K562 (cell line): ENCODE data around the gene KNSTRN. TPM values are rescaled to one million over a fixed set of nuclear protein-coding genes. Genes with fewer than 3 reads are reported as not detected.

Source experiments
- ATAC-seq: fragments of 200-7000 bp; cut with Tn5 transposase; 3 replicates; pipeline ENCODE4 v1.9.1; 2020; ENCODE audit warnings: moderate library complexity
- BruUV-seq: library from RNA; stranded (reverse); fragments of 400-500 nt; replicated peaks from 2 replicates; lab custom pipeline; 2021; lab: Mats Ljungman, UMichigan
- CTCF ChIA-PET: fragments of 300-600 bp; formaldehyde crosslinking; extraction: SDS; loops from one replicate; lab custom pipeline; 2021; ENCODE audit warnings: low intra/inter-chr PET ratio; lab: Yijun Ruan, JAX
- POLR2A ChIA-PET: fragments of 300-600, 350-650 bp; sonication (Branson Sonifier 250); formaldehyde crosslinking; extraction: SDS; loops from one replicate; lab custom pipeline; 2021; ENCODE audit warnings: antibody characterized with exemption, inconsistent platforms; lab: Yijun Ruan, JAX
- DNase-seq, 4 experiments: peaks; one replicate each; pipeline versions ENCODE4 v3.0.0 to v3.0.0-alpha.2; 2011 to 2018; ENCODE audit warnings: low spot score in 3 of 4, mixed read lengths in 3 of 4; ENCODE audit errors: extremely low read depth in 1 of 4
- FAIRE-seq: peaks from 2 replicates; lab custom pipeline; 2011; peaks lifted over from hg19 to GRCh38; lab: Jason Lieb, UNC
- H2AFZ ChIP-seq: 2 replicates; pipeline ENCODE4 v1.6.0; 2011; ENCODE audit warnings: low read depth, low read length, control low read depth, inconsistent platforms
- H3K27ac ChIP-seq: fragments of 200-600 bp; 3 replicates; pipeline ENCODE4 v1.8.0; 2011; ENCODE audit warnings: low read depth, mild to moderate bottlenecking, control low read depth, inconsistent platforms, low read length, moderate library complexity, mixed read lengths; ENCODE audit errors: extremely low read depth
- H3K27me3 ChIP-seq, 2 experiments: fragments of 300-600 bp in 1 of 2; 2 replicates in 1 of 2; 3 replicates in 1 of 2; pipeline versions ENCODE4 v1.6.0 to v1.8.0; 2011; ENCODE audit warnings: inconsistent platforms in 2 of 2, low read length in 2 of 2, mild to moderate bottlenecking in 1 of 2, mixed read lengths in 1 of 2, moderate library complexity in 1 of 2; ENCODE audit not compliant: control insufficient read depth in 2 of 2, insufficient read depth in 2 of 2
- H3K36me3 ChIP-seq: fragments of 300-600 bp; 3 replicates; pipeline ENCODE4 v1.8.0; 2011; ENCODE audit warnings: mild to moderate bottlenecking, low read length, inconsistent platforms; ENCODE audit not compliant: control insufficient read depth, insufficient read depth
- H3K4me1 ChIP-seq, 2 experiments: fragments of 200-600 bp in 1 of 2; replicated peaks in 1 of 2; 2 replicates in 1 of 2; 3 replicates in 1 of 2; pipeline versions ENCODE4 v1.5.1 to v1.8.0; 2011; ENCODE audit warnings: inconsistent platforms in 2 of 2, low read length in 2 of 2, mild to moderate bottlenecking in 1 of 2, mixed read lengths in 1 of 2, moderate library complexity in 1 of 2; ENCODE audit not compliant: control insufficient read depth in 2 of 2, insufficient read depth in 2 of 2
- H3K4me2 ChIP-seq: 2 replicates; pipeline ENCODE4 v1.6.1; 2011; ENCODE audit warnings: low read length, control low read depth, inconsistent platforms, mixed read lengths; ENCODE audit not compliant: insufficient read depth
- H3K4me3 ChIP-seq: fragments of 200-600 bp; sonication (generic), shearing (Covaris generic); 2 replicates; pipeline ENCODE4 v1.5.1; 2016; ENCODE audit warnings: control low read depth, inconsistent platforms
- H3K79me2 ChIP-seq: fragments of 200-600 bp; 3 replicates; pipeline ENCODE4 v1.8.0; 2011; ENCODE audit warnings: low read length, inconsistent platforms; ENCODE audit not compliant: control insufficient read depth, insufficient read depth
- H3K9ac ChIP-seq, 2 experiments: 2 replicates each; pipeline versions ENCODE4 v1.6.0 to v1.6.1; 2011; ENCODE audit warnings: low read depth in 2 of 2, low read length in 2 of 2, control low read depth in 1 of 2, inconsistent platforms in 1 of 2, mild to moderate bottlenecking in 1 of 2, mixed read lengths in 1 of 2; ENCODE audit not compliant: insufficient read depth in 1 of 2
- H3K9me1 ChIP-seq: one replicate; pipeline ENCODE4 v1.6.0; 2011; ENCODE audit warnings: inconsistent platforms, mild to moderate bottlenecking, low read length, moderate library complexity; ENCODE audit not compliant: control insufficient read depth, insufficient read depth
- H3K9me3 ChIP-seq: replicated peaks from 2 replicates; pipeline ENCODE4 v1.5.1; 2011; ENCODE audit warnings: low read depth, low read length, inconsistent platforms; ENCODE audit not compliant: control insufficient read depth, insufficient read depth
- H4K20me1 ChIP-seq: replicated peaks from 2 replicates; pipeline ENCODE4 v1.6.1; 2011; ENCODE audit warnings: low read length, inconsistent platforms, mixed read lengths; ENCODE audit not compliant: control insufficient read depth, insufficient read depth
- CHD1 ChIP-seq: fragments of 200-600 bp; sonication (generic); IDR thresholded peaks from one replicate; pipeline ENCODE4 v1.6.1; 2012; ENCODE audit warnings: mild to moderate bottlenecking, moderate library complexity, low read length, inconsistent platforms
- FOXK2 ChIP-seq, 2 experiments: fragments of 450-650 bp; IDR thresholded peaks in 1 of 2; conservative IDR thresholded peaks in 1 of 2; 2 replicates each; pipeline ENCODE4 v1.6.1; 2016; ENCODE audit warnings: low read depth in 2 of 2, mild to moderate bottlenecking in 1 of 2
- GATAD2A ChIP-seq: fragments of 450-650 bp; IDR thresholded peaks from 2 replicates; pipeline ENCODE4 v1.6.1; 2017
- POLR2AphosphoS5 ChIP-seq: IDR thresholded peaks from 2 replicates; pipeline ENCODE4 v1.6.1; 2011; ENCODE audit warnings: mild to moderate bottlenecking, low read depth, low read length, moderate library complexity; ENCODE audit not compliant: control insufficient read depth, insufficient read depth
- RFX1 ChIP-seq: fragments of 450-650 bp; IDR thresholded peaks from 2 replicates; pipeline ENCODE4 v1.6.1; 2016; ENCODE audit warnings: mild to moderate bottlenecking, moderate library complexity
- SAP30 ChIP-seq: fragments of 200-600 bp; sonication (generic); IDR thresholded peaks from 2 replicates; pipeline ENCODE4 v1.6.1; 2012; ENCODE audit warnings: borderline replicate concordance, low read depth, mild to moderate bottlenecking, moderate library complexity, low read length, control low read depth, inconsistent platforms; ENCODE audit not compliant: insufficient read depth, poor library complexity, severe bottlenecking
- SP1 ChIP-seq: sonication (generic); formaldehyde crosslinking; IDR thresholded peaks from 2 replicates; pipeline ENCODE4 v1.8.1; 2022; ENCODE audit warnings: mild to moderate bottlenecking, missing genetic modification reagents
- ZBTB1 ChIP-seq: sonication (generic); formaldehyde crosslinking; IDR thresholded peaks from 2 replicates; pipeline ENCODE4 v1.8.1; 2023; ENCODE audit warnings: missing genetic modification reagents, low read depth, mild to moderate bottlenecking, borderline replicate concordance
- ZBTB7A ChIP-seq: IDR thresholded peaks from 2 replicates; pipeline ENCODE4 v1.6.1; 2011; ENCODE audit warnings: low read depth, mild to moderate bottlenecking, low read length, moderate library complexity, borderline replicate concordance; ENCODE audit not compliant: control insufficient read depth
- ZFP36 ChIP-seq: fragments of 150-350 bp; IDR thresholded peaks from 2 replicates; pipeline ENCODE4 v1.6.1; 2018; ENCODE audit warnings: low read length, low read depth; ENCODE audit not compliant: partially characterized antibody
- ZNF23 ChIP-seq: fragments of 250-450 bp; sonication (Bioruptor Pico); IDR thresholded peaks from 2 replicates; pipeline ENCODE4 v1.4.0; 2020; ENCODE audit warnings: mild to moderate bottlenecking
- ZNF316 ChIP-seq: fragments of 450-650 bp; IDR thresholded peaks from 2 replicates; pipeline ENCODE4 v1.6.1; 2016
- WGBS: fragments of 100-300 bp; shearing (Covaris generic); methylation state at CpG from one replicate; pipeline ENCODE4 v1.1.6; 2016; ENCODE audit warnings: low coverage, mixed read lengths; ENCODE audit not compliant: insufficient coverage; ENCODE audit errors: missing lambda C conversion rate; 5-methylcytosine and 5-hydroxymethylcytosine counted together
- in situ Hi-C: fragments of 300-500 bp; cut with MboI; formaldehyde crosslinking; loops from 4 replicates; pipeline ENCODE4 v1.15.0; 2018; ENCODE audit warnings: inconsistent platforms, mixed read lengths
- intact Hi-C: fragments of 100-400 bp; cut with micrococcal nuclease; formaldehyde crosslinking; loops from 2 replicates; pipeline ENCODE4 v1.14.2; 2022
- polyA plus RNA-seq, 8 experiments: library from polyadenylated mRNA; depleted of rRNA in 4 of 8; stranded (reverse) in 5 of 8; unstranded in 3 of 8; fragments of >200 nt; fragmentation: Nextera tagmentation in 2 of 8; fragmentation: Illumina TruSeq in 1 of 8; extraction: Ambion mirVana in 2 of 8; extraction: Trizol in 1 of 8; gene quantifications; 2 replicates each; pipeline versions ENCODE4 v1.2.1 to v1.2.3, GENCODE V29; 2011 to 2014; ENCODE audit warnings: inconsistent platforms in 1 of 8, missing spikeins in 1 of 8
- total RNA-seq, 7 experiments: library from RNA; depleted of rRNA in 6 of 7; stranded (reverse); fragments of >200 nt in 6 of 7; fragmentation: Illumina TruSeq in 2 of 7; extraction: Trizol in 2 of 7; gene quantifications; 2 replicates each; pipeline versions ENCODE4 v1.2.1 to v1.2.3, GENCODE V29; 2011 to 2021; ENCODE audit warnings: low replicate concordance in 1 of 7
- TF ChIP-seq, protein P1 (sequence below): sonication (generic); formaldehyde crosslinking; IDR thresholded peaks from 2 replicates; pipeline ENCODE4 v1.8.1; 2022; ENCODE audit warnings: missing genetic modification reagents
- TF ChIP-seq, protein P2 (sequence below): fragments of 250-450 bp; sonication (Bioruptor Pico); IDR thresholded peaks from 2 replicates; pipeline ENCODE4 v1.8.0; 2021; ENCODE audit warnings: mild to moderate bottlenecking, moderate library complexity
- TF ChIP-seq, protein P3 (sequence below): sonication (generic); formaldehyde crosslinking; IDR thresholded peaks from 2 replicates; pipeline ENCODE4 v1.9.0; 2022; ENCODE audit warnings: mild to moderate bottlenecking, missing genetic modification reagents
- TF ChIP-seq, protein P4 (sequence below): fragments of 250-450 bp; sonication (Bioruptor Pico); IDR thresholded peaks from 2 replicates; pipeline ENCODE4 v1.5.0; 2021

Gene KNSTRN
- total and polyA plus RNA-seq, 9 of the 15 experiments (the other 6 are each of a cell fraction or from before 2014, with no cell fraction given) = 48.7 to 88.2 (median 66.3) TPM

DNA sequence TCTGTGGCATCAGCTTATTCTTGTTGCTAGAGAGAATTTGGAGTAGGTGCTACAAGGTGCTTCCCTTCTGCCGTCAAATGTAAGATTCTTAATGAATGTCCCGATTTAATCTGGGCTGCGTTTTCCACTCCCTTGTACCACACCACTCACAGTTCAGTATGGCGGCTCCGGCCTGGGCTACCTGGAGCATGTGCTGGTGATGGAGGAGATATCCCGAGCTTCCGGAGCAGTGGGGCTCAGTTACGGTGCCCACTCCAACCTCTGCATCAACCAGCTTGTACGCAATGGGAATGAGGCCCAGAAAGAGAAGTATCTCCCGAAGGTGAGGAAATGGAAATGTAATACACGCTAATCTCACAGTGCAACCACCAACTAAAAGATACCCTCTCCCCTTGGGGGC lies 28.0 kb downstream of the KNSTRN start (continued):
- TF ChIP-seq, protein P1, sequence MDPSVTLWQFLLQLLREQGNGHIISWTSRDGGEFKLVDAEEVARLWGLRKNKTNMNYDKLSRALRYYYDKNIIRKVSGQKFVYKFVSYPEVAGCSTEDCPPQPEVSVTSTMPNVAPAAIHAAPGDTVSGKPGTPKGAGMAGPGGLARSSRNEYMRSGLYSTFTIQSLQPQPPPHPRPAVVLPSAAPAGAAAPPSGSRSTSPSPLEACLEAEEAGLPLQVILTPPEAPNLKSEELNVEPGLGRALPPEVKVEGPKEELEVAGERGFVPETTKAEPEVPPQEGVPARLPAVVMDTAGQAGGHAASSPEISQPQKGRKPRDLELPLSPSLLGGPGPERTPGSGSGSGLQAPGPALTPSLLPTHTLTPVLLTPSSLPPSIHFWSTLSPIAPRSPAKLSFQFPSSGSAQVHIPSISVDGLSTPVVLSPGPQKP = no peak
- no peak for TF ChIP-seq RFX1
- TF ChIP-seq SAP30 = no peak
- TF ChIP-seq FOXK2 (conservative IDR thresholded peaks at IDR 0.05 in 1 of 2, IDR thresholded peaks at IDR 0.05 in 1 of 2; ENCODE audit: low read depth in 2 of 2) = no peak
- no peak for TF ChIP-seq SP1 (CRISPR knock-in tag)
- TF ChIP-seq, protein P2, sequence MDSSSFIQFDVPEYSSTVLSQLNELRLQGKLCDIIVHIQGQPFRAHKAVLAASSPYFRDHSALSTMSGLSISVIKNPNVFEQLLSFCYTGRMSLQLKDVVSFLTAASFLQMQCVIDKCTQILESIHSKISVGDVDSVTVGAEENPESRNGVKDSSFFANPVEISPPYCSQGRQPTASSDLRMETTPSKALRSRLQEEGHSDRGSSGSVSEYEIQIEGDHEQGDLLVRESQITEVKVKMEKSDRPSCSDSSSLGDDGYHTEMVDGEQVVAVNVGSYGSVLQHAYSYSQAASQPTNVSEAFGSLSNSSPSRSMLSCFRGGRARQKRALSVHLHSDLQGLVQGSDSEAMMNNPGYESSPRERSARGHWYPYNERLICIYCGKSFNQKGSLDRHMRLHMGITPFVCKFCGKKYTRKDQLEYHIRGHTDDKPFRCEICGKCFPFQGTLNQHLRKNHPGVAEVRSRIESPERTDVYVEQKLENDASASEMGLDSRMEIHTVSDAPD (CRISPR knock-in tag) = no peak

DNA sequence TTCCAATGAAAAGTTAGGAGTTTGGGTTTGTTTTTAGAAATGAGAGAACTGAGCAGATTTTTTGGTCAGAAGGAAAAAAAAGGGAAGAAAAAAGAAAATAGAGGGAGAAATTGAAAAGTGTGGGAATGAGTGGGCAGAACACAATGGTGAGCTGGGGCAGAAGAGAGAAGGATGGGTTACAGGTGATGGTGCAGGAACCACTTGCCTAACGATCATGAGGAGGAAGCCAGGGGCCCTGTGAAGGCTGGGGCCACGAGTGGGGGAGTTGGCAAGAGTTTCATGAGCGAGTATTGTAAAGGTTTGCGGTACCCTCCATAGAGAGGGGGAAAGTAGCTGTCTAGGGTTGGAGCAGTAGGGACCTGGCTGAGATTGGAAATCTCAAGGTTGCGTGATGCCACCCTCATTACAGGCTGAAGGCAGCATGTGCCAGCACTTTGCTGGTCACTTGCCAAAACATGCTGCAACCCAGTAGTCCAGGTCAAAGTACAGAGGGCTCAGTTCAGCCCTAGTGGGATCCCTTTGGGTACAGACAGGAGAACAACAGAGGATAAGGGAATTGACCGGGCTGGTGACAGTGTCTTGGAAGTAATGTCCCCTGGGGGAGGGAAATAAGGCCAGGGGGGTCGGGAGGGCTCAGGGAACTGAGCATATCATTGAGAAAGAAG lies 29.7 kb downstream of the KNSTRN start:
- ATAC-seq (no peak), FAIRE-seq (no peak), DNase-seq (no peak)
- no peak overlapping the region for H3K27ac ChIP-seq
- H3K9me1 ChIP-seq = no peaks in the 10 kb centered on the region
- H3K36me3 ChIP-seq = 0 out of 3 replicates have a peak, but pooled peaks cover 3% of the 10 kb centered on the region
- CTCF ChIA-PET = no interaction called here
- H3K9me3 ChIP-seq = no peaks in the 10 kb centered on the region
- in situ Hi-C loops (no loop called here), intact Hi-C loops (no loop called here)
- POLR2A ChIA-PET = no interaction called here
- H2AFZ ChIP-seq = no peak overlapping the region
- no peak overlapping the region for H3K4me3 ChIP-seq
- no peaks in the 10 kb centered on the region for H3K4me1 ChIP-seq
- H4K20me1 ChIP-seq = no peaks in the 10 kb centered on the region
- WGBS = 42% methylated on average over 7 of the region's 7 CpGs
- no peaks in the 10 kb centered on the region for H3K27me3 ChIP-seq
- no peak overlapping the region for H3K4me2 ChIP-seq
- H3K9ac ChIP-seq = no peak overlapping the region
- BruUV-seq = no TSS peak
- H3K79me2 ChIP-seq = no peaks in the 10 kb centered on the region
- no peak for TF ChIP-seq ZBTB7A
- no peak for TF ChIP-seq ZBTB1 (CRISPR knock-in tag)
- TF ChIP-seq, protein P3, sequence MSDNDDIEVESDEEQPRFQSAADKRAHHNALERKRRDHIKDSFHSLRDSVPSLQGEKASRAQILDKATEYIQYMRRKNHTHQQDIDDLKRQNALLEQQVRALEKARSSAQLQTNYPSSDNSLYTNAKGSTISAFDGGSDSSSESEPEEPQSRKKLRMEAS (CRISPR knock-in tag) = no peak
- no peak for TF ChIP-seq CHD1
- TF ChIP-seq, protein P4, sequence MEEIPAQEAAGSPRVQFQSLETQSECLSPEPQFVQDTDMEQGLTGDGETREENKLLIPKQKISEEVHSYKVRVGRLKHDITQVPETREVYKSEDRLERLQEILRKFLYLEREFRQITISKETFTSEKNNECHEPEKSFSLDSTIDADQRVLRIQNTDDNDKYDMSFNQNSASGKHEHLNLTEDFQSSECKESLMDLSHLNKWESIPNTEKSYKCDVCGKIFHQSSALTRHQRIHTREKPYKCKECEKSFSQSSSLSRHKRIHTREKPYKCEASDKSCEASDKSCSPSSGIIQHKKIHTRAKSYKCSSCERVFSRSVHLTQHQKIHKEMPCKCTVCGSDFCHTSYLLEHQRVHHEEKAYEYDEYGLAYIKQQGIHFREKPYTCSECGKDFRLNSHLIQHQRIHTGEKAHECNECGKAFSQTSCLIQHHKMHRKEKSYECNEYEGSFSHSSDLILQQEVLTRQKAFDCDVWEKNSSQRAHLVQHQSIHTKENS (CRISPR knock-in tag) = no peak
- no peak for TF ChIP-seq ZNF316
- TF ChIP-seq GATAD2A = no peak
- TF ChIP-seq ZNF23 (CRISPR knock-in tag) = no peak
- no peak for TF ChIP-seq ZFP36
- TF ChIP-seq, protein P1 = no peak
- no peak for TF ChIP-seq POLR2AphosphoS5
